ENCODE results near the gene ARHGAP33. TPM values are rescaled to one million over a fixed set of nuclear protein-coding genes. Genes with fewer than 3 reads are reported as not detected.

Gene ARHGAP33
- total and polyA plus RNA-seq, 10 of the 15 experiments (the other 5 are each of a cell fraction or from before 2014, with no cell fraction given) = 0.05 to 22.9 (median 2.3) TPM; not detected in 1

GRCh38 chr19:35788205-35788960, 13.0 kb downstream of the ARHGAP33 start:
- Histone ChIP-seq H3K4me3 (no peak overlapping the region), H3K4me1 (ENCODE audit: control insufficient read depth, insufficient read depth, low read length) (no peaks in the 10 kb centered on the region), H4K20me1 (ENCODE audit: control insufficient read depth, insufficient read depth) (no peaks in the 10 kb centered on the region), H3K79me2 (ENCODE audit: control insufficient read depth, insufficient read depth, low read length) (no peaks in the 10 kb centered on the region), H3K27ac (ENCODE audit: control insufficient read depth, insufficient read depth) (no peak overlapping the region), H2AFZ (ENCODE audit: control insufficient read depth, low read depth, low read length) (no peak overlapping the region), H3K9me3 (replicated peaks; ENCODE audit: control insufficient read depth, insufficient read depth, low read length) (no peaks in the 10 kb centered on the region), H3K27me3 (replicated peaks in 1 of 2; ENCODE audit: control insufficient read depth in 2 of 2, insufficient read depth in 2 of 2, low read length in 1 of 2) (no peaks in the 10 kb centered on the region; a peak in 1 of 4 replicates), H3K9ac (ENCODE audit: control insufficient read depth, insufficient read depth, low read length) (no peak overlapping the region), H3K4me2 (ENCODE audit: control insufficient read depth, insufficient read depth) (no peak overlapping the region), H3K36me3 (ENCODE audit: control insufficient read depth in 2 of 2, insufficient read depth in 2 of 2, low read length in 1 of 2) (no peaks in the 10 kb centered on the region)
- ChIA-PET POLR2A (no interaction called here), SMC1A (ENCODE audit: uncharacterized antibody, unreplicated experiment) (no interaction called here), CTCF (interaction anchor here (1.5 to 3.1 kb wide), 2 partner anchors 12 to 94 kb away, joined by 3 to 12 read pairs; no protein-coding TSS in a partner anchor), RAD21 (ENCODE audit: unreplicated experiment) (no interaction called here)
- ATAC-seq = no peak
- no peak for TF ChIP-seq ZNF384 (IDR thresholded peaks at IDR 0.05; ENCODE audit: borderline replicate concordance, low read depth, low read length)
- no peak for TF ChIP-seq HCFC1 (IDR thresholded peaks at IDR 0.05; ENCODE audit: low read length)
- TF ChIP-seq RFX5 (IDR thresholded peaks at IDR 0.05; ENCODE audit: low read depth, low read length) = no peak
- TF ChIP-seq CHD4 (IDR thresholded peaks at IDR 0.05) = no peak
- no peak for TF ChIP-seq HDAC2 (IDR thresholded peaks at IDR 0.05)
- TF ChIP-seq SREBF1 (IDR thresholded peaks at IDR 0.05; ENCODE audit: low read length) = no peak
- TF ChIP-seq HDAC6 (IDR thresholded peaks at IDR 0.05; ENCODE audit: unreplicated experiment) = no peak
- no peak for TF ChIP-seq POLR2A (IDR thresholded peaks at IDR 0.05; ENCODE audit: low read depth, low read length)
- no peak for TF ChIP-seq CTCF (IDR thresholded peaks at IDR 0.05 in 2 of 3, conservative IDR thresholded peaks at IDR 0.05 in 1 of 3; ENCODE audit: control insufficient read depth in 2 of 3, extremely low read depth in 1 of 3, insufficient read depth in 1 of 3, low read depth in 3 of 3, low read length in 3 of 3)
- TF ChIP-seq NR2F1 (conservative IDR thresholded peaks at IDR 0.05) = no peak
- no peak for TF ChIP-seq HDGF (IDR thresholded peaks at IDR 0.05)
- no peak for TF ChIP-seq PBX3 (IDR thresholded peaks at IDR 0.05; ENCODE audit: insufficient replicate concordance, low read depth, low read length)
- TF ChIP-seq BCL11A (IDR thresholded peaks at IDR 0.05; ENCODE audit: low read depth, low read length) = no peak
- TF ChIP-seq BACH1 (IDR thresholded peaks at IDR 0.05; ENCODE audit: borderline replicate concordance) = no peak
- no peak for TF ChIP-seq PML (IDR thresholded peaks at IDR 0.05; ENCODE audit: low read length)
- no peak for TF ChIP-seq GABPA (IDR thresholded peaks at IDR 0.05; ENCODE audit: low read depth)
- no peak for TF ChIP-seq MYC (IDR thresholded peaks at IDR 0.05; ENCODE audit: insufficient read depth, insufficient read length, insufficient replicate concordance, low read length, severe bottlenecking)
- TF ChIP-seq GATAD2B (conservative IDR thresholded peaks at IDR 0.05; ENCODE audit: low read depth) = no peak
- intact Hi-C loops (cut with micrococcal nuclease; ENCODE audit: unreplicated experiment) (no loop called here), in situ Hi-C loops (cut with MboI) (no loop called here)
- FAIRE-seq = no peak
- WGBS (ENCODE audit: insufficient coverage, insufficient replicate concordance, low lambda C conversion rate, missing lambda C conversion rate) = 56% methylated on average over 12 of the region's 12 CpGs
- DNase-seq (ENCODE audit: low read depth, low spot score) = no peak
- BruUV-seq (replicated peaks) = no TSS peak
